Trophoblast cell (in vitro differentiated cells and primary cell): ENCODE measurements around the gene COG2.
A peak's percentile ranks its signal among the peaks of the same experiment; 100 is the strongest.

ENCODE experiments used
- DNase-seq, 2 donors: peaks; one replicate each; pipeline ENCODE4 v3.0.0-alpha.2; 2016
- H2AFZ ChIP-seq: 2 replicates; pipeline ENCODE4 v1.6.1; 2013; ENCODE audit warnings: low read length, moderate library complexity, mild to moderate bottlenecking; ENCODE audit not compliant: insufficient read depth, poor library complexity
- H2AK5ac ChIP-seq: 2 replicates; pipeline ENCODE4 v1.6.1; 2013; ENCODE audit warnings: mild to moderate bottlenecking, low read length
- H2BK120ac ChIP-seq: 2 replicates; pipeline ENCODE4 v1.6.1; 2013; ENCODE audit warnings: low read length, mild to moderate bottlenecking, moderate library complexity; ENCODE audit not compliant: insufficient read depth, poor library complexity
- H2BK12ac ChIP-seq: 2 replicates; pipeline ENCODE4 v1.6.1; 2013; ENCODE audit warnings: mild to moderate bottlenecking, low read length, moderate library complexity
- H2BK5ac ChIP-seq: 2 replicates; pipeline ENCODE4 v1.6.1; 2013; ENCODE audit warnings: low read length, low read depth, moderate library complexity, mild to moderate bottlenecking; ENCODE audit not compliant: poor library complexity
- H3K14ac ChIP-seq: 2 replicates; pipeline ENCODE4 v1.6.1; 2013; ENCODE audit warnings: mild to moderate bottlenecking, low read length
- H3K18ac ChIP-seq: 2 replicates; pipeline ENCODE4 v1.6.1; 2013; ENCODE audit warnings: mild to moderate bottlenecking, low read length
- H3K23ac ChIP-seq: 2 replicates; pipeline ENCODE4 v1.6.1; 2013; ENCODE audit warnings: low read length
- H3K27ac ChIP-seq: 2 replicates; pipeline ENCODE4 v1.5.1; 2013; ENCODE audit warnings: low read depth, mild to moderate bottlenecking, inconsistent platforms, low read length, moderate library complexity
- H3K27me3 ChIP-seq: 2 replicates; pipeline ENCODE4 v1.6.1; 2013; ENCODE audit warnings: inconsistent platforms, mild to moderate bottlenecking, low read length, moderate library complexity; ENCODE audit not compliant: insufficient read depth
- H3K36me3 ChIP-seq, 2 experiments: 1 replicate in 1 of 2; 2 replicates in 1 of 2; pipeline ENCODE4 v1.6.1; 2013; ENCODE audit warnings: low read length in 2 of 2, mild to moderate bottlenecking in 2 of 2, moderate library complexity in 1 of 2; ENCODE audit not compliant: insufficient read depth in 2 of 2, control insufficient read depth in 1 of 2
- H3K4ac ChIP-seq: 2 replicates; pipeline ENCODE4 v1.6.1; 2013; ENCODE audit warnings: low read depth, mild to moderate bottlenecking, low read length, moderate library complexity
- H3K4me1 ChIP-seq, 2 experiments: 1 replicate in 1 of 2; 2 replicates in 1 of 2; pipeline ENCODE4 v1.6.1; 2013; ENCODE audit warnings: low read length in 2 of 2, mild to moderate bottlenecking in 2 of 2, moderate library complexity in 1 of 2; ENCODE audit not compliant: insufficient read depth in 2 of 2, control insufficient read depth in 1 of 2
- H3K4me2 ChIP-seq: 2 replicates; pipeline ENCODE4 v1.6.1; 2013; ENCODE audit warnings: inconsistent platforms, mild to moderate bottlenecking, low read length, moderate library complexity
- H3K4me3 ChIP-seq: 2 replicates; pipeline ENCODE4 v1.5.1; 2013; ENCODE audit warnings: mild to moderate bottlenecking, low read depth, low read length, inconsistent platforms
- H3K79me1 ChIP-seq: one replicate; pipeline ENCODE4 v1.6.1; 2013; ENCODE audit warnings: low read length
- H3K79me2 ChIP-seq: 2 replicates; pipeline ENCODE4 v1.6.1; 2013; ENCODE audit warnings: low read length, mild to moderate bottlenecking; ENCODE audit not compliant: control insufficient read depth, insufficient read depth, poor library complexity
- H3K9ac ChIP-seq: 2 replicates; pipeline ENCODE4 v1.6.1; 2013; ENCODE audit warnings: mild to moderate bottlenecking, low read length
- H3K9me3 ChIP-seq: 2 replicates; pipeline ENCODE4 v1.6.1; 2013; ENCODE audit warnings: low read depth, mild to moderate bottlenecking, control low read depth, inconsistent platforms, low read length; ENCODE audit not compliant: insufficient read depth
- H4K12ac ChIP-seq: 2 replicates; pipeline ENCODE4 v1.6.1; 2013; ENCODE audit warnings: low read depth, mild to moderate bottlenecking, low read length, moderate library complexity
- H4K8ac ChIP-seq: 2 replicates; pipeline ENCODE4 v1.6.1; 2013; ENCODE audit warnings: low read depth, mild to moderate bottlenecking, low read length, moderate library complexity
- H4K91ac ChIP-seq: one replicate; pipeline ENCODE4 v1.6.1; 2013; ENCODE audit warnings: low read depth, mild to moderate bottlenecking, low read length, moderate library complexity
- WGBS: extraction: QIAGEN DNeasy Blood & Tissue Kit; methylation state at CpG from one replicate; pipeline ENCODE4 v1.1.7; 2013; ENCODE audit warnings: missing lambda C conversion rate; ENCODE audit not compliant: insufficient read length, insufficient coverage; ENCODE audit errors: extremely low coverage; 5-methylcytosine and 5-hydroxymethylcytosine counted together

The COG2 gene

GRCh38 chr1:230703679-230704385, 61.6 kb downstream of the COG2 start:
- H3K14ac ChIP-seq: no peak overlapping the region
- no peak overlapping the region for H3K18ac ChIP-seq
- no peak overlapping the region for H3K9ac ChIP-seq
- no peak overlapping the region for H3K27ac ChIP-seq
- no peaks in the 10 kb centered on the region for H3K9me3 ChIP-seq
- peaks cover 6 to 8% of the 10 kb centered on the region in 2 experiments for H3K4me1 ChIP-seq
- H2BK5ac ChIP-seq: no peak overlapping the region
- peak in 1 of 2 donors; percentile 1 for DNase-seq
- H3K23ac ChIP-seq: no peak overlapping the region
- no peak overlapping the region for H2BK120ac ChIP-seq
- no peaks in the 10 kb centered on the region for H3K79me1 ChIP-seq
- no peak overlapping the region for H4K12ac ChIP-seq
- no peak overlapping the region for H4K91ac ChIP-seq
- no peaks in the 10 kb centered on the region for H3K36me3 ChIP-seq
- H3K4ac ChIP-seq: no peak overlapping the region
- H2AK5ac ChIP-seq: no peak overlapping the region
- no peak overlapping the region for H4K8ac ChIP-seq
- no peak overlapping the region for H3K4me2 ChIP-seq
- no peaks in the 10 kb centered on the region for H3K27me3 ChIP-seq
- H3K4me3 ChIP-seq: no peak overlapping the region
- no peaks in the 10 kb centered on the region for H3K79me2 ChIP-seq
- no CpG with 5 or more reads among the region's 8 CpGs for WGBS
- no peak overlapping the region for H2AFZ ChIP-seq
- no peak overlapping the region for H2BK12ac ChIP-seq

- no peak for DNase-seq
- no peak overlapping the region for H3K18ac ChIP-seq
- H3K27me3 ChIP-seq: no peaks in the 10 kb centered on the region
- no peaks in the 10 kb centered on the region for H3K79me2 ChIP-seq
- no CpG with 5 or more reads among the region's 7 CpGs for WGBS
- H3K79me1 ChIP-seq: no peaks in the 10 kb centered on the region
- H3K4me1 ChIP-seq: peaks cover 7 to 9% of the 10 kb centered on the region in 2 experiments
- no peak overlapping the region for H3K14ac ChIP-seq
- H3K27ac ChIP-seq: no peak overlapping the region
- no peaks in the 10 kb centered on the region for H3K9me3 ChIP-seq
- H2BK12ac ChIP-seq: no peak overlapping the region
- H3K9ac ChIP-seq: no peak overlapping the region
- H3K4me2 ChIP-seq: no peak overlapping the region
- H3K4me3 ChIP-seq: no peak overlapping the region
- no peak overlapping the region for H3K4ac ChIP-seq
- H4K91ac ChIP-seq: no peak overlapping the region
- no peak overlapping the region for H2BK120ac ChIP-seq
- H2AK5ac ChIP-seq: no peak overlapping the region
- no peak overlapping the region for H3K23ac ChIP-seq
- H2BK5ac ChIP-seq: no peak overlapping the region
- no peak overlapping the region for H4K12ac ChIP-seq
- H3K36me3 ChIP-seq: no peaks in the 10 kb centered on the region
- H4K8ac ChIP-seq: no peak overlapping the region
- H2AFZ ChIP-seq: no peak overlapping the region
These were observed 62.5 kb downstream of the COG2 start for GRCh38 chr1:230704830-230705229.

GRCh38 chr1:230705289-230706019, 63.2 kb downstream of the COG2 start:
- H3K27me3 ChIP-seq: no peaks in the 10 kb centered on the region
- H2BK120ac ChIP-seq: no peak overlapping the region
- no peak overlapping the region for H3K27ac ChIP-seq
- H3K4ac ChIP-seq: no peak overlapping the region
- H3K79me1 ChIP-seq: no peaks in the 10 kb centered on the region
- DNase-seq: no peak
- H3K4me2 ChIP-seq: no peak overlapping the region
- H3K14ac ChIP-seq: no peak overlapping the region
- H3K36me3 ChIP-seq: no peaks in the 10 kb centered on the region
- no peaks in the 10 kb centered on the region for H3K79me2 ChIP-seq
- no CpG with 5 or more reads among the region's 18 CpGs for WGBS
- no peak overlapping the region for H4K91ac ChIP-seq
- no peak overlapping the region for H2BK5ac ChIP-seq
- no peak overlapping the region for H2AFZ ChIP-seq
- peaks cover 7 to 9% of the 10 kb centered on the region in 2 experiments for H3K4me1 ChIP-seq
- H3K4me3 ChIP-seq: no peak overlapping the region
- no peak overlapping the region for H3K9ac ChIP-seq
- H4K12ac ChIP-seq: no peak overlapping the region
- H4K8ac ChIP-seq: no peak overlapping the region
- no peaks in the 10 kb centered on the region for H3K9me3 ChIP-seq
- no peak overlapping the region for H3K23ac ChIP-seq
- H3K18ac ChIP-seq: no peak overlapping the region
- no peak overlapping the region for H2AK5ac ChIP-seq
- no peak overlapping the region for H2BK12ac ChIP-seq

- WGBS: no CpG with 5 or more reads among the region's 9 CpGs
- no peak overlapping the region for H3K4me3 ChIP-seq
- H3K27ac ChIP-seq: no peak overlapping the region
- H3K79me2 ChIP-seq: no peaks in the 10 kb centered on the region
- no peak overlapping the region for H2AK5ac ChIP-seq
- no peak overlapping the region for H3K18ac ChIP-seq
- H4K91ac ChIP-seq: no peak overlapping the region
- H3K9me3 ChIP-seq: no peaks in the 10 kb centered on the region
- H3K4ac ChIP-seq: no peak overlapping the region
- H2BK12ac ChIP-seq: no peak overlapping the region
- no peaks in the 10 kb centered on the region for H3K79me1 ChIP-seq
- H3K36me3 ChIP-seq: no peaks in the 10 kb centered on the region
- H4K8ac ChIP-seq: no peak overlapping the region
- peaks cover 7 to 9% of the 10 kb centered on the region in 2 experiments for H3K4me1 ChIP-seq
- no peak overlapping the region for H2BK5ac ChIP-seq
- no peaks in the 10 kb centered on the region for H3K27me3 ChIP-seq
- H2AFZ ChIP-seq: no peak overlapping the region
- H3K14ac ChIP-seq: no peak overlapping the region
- no peak for DNase-seq
- no peak overlapping the region for H2BK120ac ChIP-seq
- H3K23ac ChIP-seq: no peak overlapping the region
- no peak overlapping the region for H4K12ac ChIP-seq
- no peak overlapping the region for H3K4me2 ChIP-seq
- H3K9ac ChIP-seq: no peak overlapping the region
These were observed 63.9 kb downstream of the COG2 start for GRCh38 chr1:230706020-230706699.
